Measurements from ENCODE around the gene VSTM2B.
"Not testable (repeated sequence)": the region's sequence is repeated elsewhere in the genome, so short reads cannot be mapped to it uniquely, and the experiment has no call there.

The VSTM2B gene

GRCh38 chr19:29545447-29545846 is 19.7 kb downstream of the VSTM2B start:
- not testable (repeated sequence) for H3K4me1 ChIP-seq (ENCODE audit: control insufficient read depth in 2 of 2, insufficient read depth in 2 of 2, low read length in 2 of 2); H3K36me3 ChIP-seq (ENCODE audit: control insufficient read depth in 2 of 2, insufficient read depth in 2 of 2, low read length in 2 of 2); H3K4me3 ChIP-seq (ENCODE audit: low read length in 2 of 2); H3K9me3 ChIP-seq (ENCODE audit: control insufficient read depth in 2 of 2, low read length in 2 of 2); H3K27me3 ChIP-seq (ENCODE audit: control insufficient read depth in 2 of 2, insufficient read depth in 2 of 2, low read length in 2 of 2); H3K9ac ChIP-seq (ENCODE audit: low read depth in 1 of 2, low read length in 2 of 2); H3K27ac ChIP-seq (ENCODE audit: low read depth in 2 of 2, low read length in 2 of 2)

GRCh38 chr19:29545866-29546582 is 20.2 kb downstream of the VSTM2B start:
- Histone ChIP-seq H3K9me3 (ENCODE audit: control insufficient read depth in 2 of 2, low read length in 2 of 2) (no peaks in the 10 kb centered on the region), H3K27me3 (ENCODE audit: control insufficient read depth in 2 of 2, insufficient read depth in 2 of 2, low read length in 2 of 2) (no peaks in the 10 kb centered on the region), H3K4me1 (ENCODE audit: control insufficient read depth in 2 of 2, insufficient read depth in 2 of 2, low read length in 2 of 2) (no peaks in the 10 kb centered on the region), H3K36me3 (ENCODE audit: control insufficient read depth in 2 of 2, insufficient read depth in 2 of 2, low read length in 2 of 2) (no peaks in the 10 kb centered on the region), H3K4me3 (ENCODE audit: low read length in 2 of 2) (no peak overlapping the region), H3K27ac (ENCODE audit: low read depth in 2 of 2, low read length in 2 of 2) (no peak overlapping the region), H3K9ac (ENCODE audit: low read depth in 1 of 2, low read length in 2 of 2) (no peak overlapping the region)

- Histone ChIP-seq H3K4me1 (ENCODE audit: control insufficient read depth in 2 of 2, insufficient read depth in 2 of 2, low read length in 2 of 2) (no peaks in the 10 kb centered on the region), H3K9me3 (ENCODE audit: control insufficient read depth in 2 of 2, low read length in 2 of 2) (no peaks in the 10 kb centered on the region), H3K27me3 (ENCODE audit: control insufficient read depth in 2 of 2, insufficient read depth in 2 of 2, low read length in 2 of 2) (no peaks in the 10 kb centered on the region), H3K36me3 (ENCODE audit: control insufficient read depth in 2 of 2, insufficient read depth in 2 of 2, low read length in 2 of 2) (no peaks in the 10 kb centered on the region), H3K9ac (ENCODE audit: low read depth in 1 of 2, low read length in 2 of 2) (no peak overlapping the region), H3K27ac (ENCODE audit: low read depth in 2 of 2, low read length in 2 of 2) (no peak overlapping the region), H3K4me3 (ENCODE audit: low read length in 2 of 2) (no peak overlapping the region)
Measured at GRCh38 chr19:29546583-29547190, 20.9 kb downstream of the VSTM2B start.

GRCh38 chr19:29547361-29547960 is 21.7 kb downstream of the VSTM2B start:
- H3K36me3 ChIP-seq (ENCODE audit: control insufficient read depth in 2 of 2, insufficient read depth in 2 of 2, low read length in 2 of 2) = no peaks in the 10 kb centered on the region
- no peak overlapping the region for H3K4me3 ChIP-seq (ENCODE audit: low read length in 2 of 2)
- H3K9me3 ChIP-seq (ENCODE audit: control insufficient read depth in 2 of 2, low read length in 2 of 2) = no peaks in the 10 kb centered on the region
- no peak overlapping the region for H3K9ac ChIP-seq (ENCODE audit: low read depth in 1 of 2, low read length in 2 of 2)
- no peaks in the 10 kb centered on the region for H3K27me3 ChIP-seq (ENCODE audit: control insufficient read depth in 2 of 2, insufficient read depth in 2 of 2, low read length in 2 of 2)
- H3K4me1 ChIP-seq (ENCODE audit: control insufficient read depth in 2 of 2, insufficient read depth in 2 of 2, low read length in 2 of 2) = no peaks in the 10 kb centered on the region
- H3K27ac ChIP-seq (ENCODE audit: low read depth in 2 of 2, low read length in 2 of 2) = no peak overlapping the region

- H3K36me3 ChIP-seq (ENCODE audit: control insufficient read depth in 2 of 2, insufficient read depth in 2 of 2, low read length in 2 of 2) = no peaks in the 10 kb centered on the region
- H3K27me3 ChIP-seq (ENCODE audit: control insufficient read depth in 2 of 2, insufficient read depth in 2 of 2, low read length in 2 of 2) = no peaks in the 10 kb centered on the region
- H3K9ac ChIP-seq (ENCODE audit: low read depth in 1 of 2, low read length in 2 of 2) = no peak overlapping the region
- H3K4me3 ChIP-seq (ENCODE audit: low read length in 2 of 2) = no peak overlapping the region
- H3K9me3 ChIP-seq (ENCODE audit: control insufficient read depth in 2 of 2, low read length in 2 of 2) = no peaks in the 10 kb centered on the region
- H3K4me1 ChIP-seq (ENCODE audit: control insufficient read depth in 2 of 2, insufficient read depth in 2 of 2, low read length in 2 of 2) = no peaks in the 10 kb centered on the region
- H3K27ac ChIP-seq (ENCODE audit: low read depth in 2 of 2, low read length in 2 of 2) = no peak overlapping the region
Measured at GRCh38 chr19:29547981-29548380, 22.2 kb downstream of the VSTM2B start.

GRCh38 chr19:29548483-29549085 is 22.8 kb downstream of the VSTM2B start:
- H3K9me3 ChIP-seq (ENCODE audit: control insufficient read depth in 2 of 2, low read length in 2 of 2) = no peaks in the 10 kb centered on the region
- no peaks in the 10 kb centered on the region for H3K27me3 ChIP-seq (ENCODE audit: control insufficient read depth in 2 of 2, insufficient read depth in 2 of 2, low read length in 2 of 2)
- no peaks in the 10 kb centered on the region for H3K4me1 ChIP-seq (ENCODE audit: control insufficient read depth in 2 of 2, insufficient read depth in 2 of 2, low read length in 2 of 2)
- H3K27ac ChIP-seq (ENCODE audit: low read depth in 2 of 2, low read length in 2 of 2) = no peak overlapping the region
- H3K9ac ChIP-seq (ENCODE audit: low read depth in 1 of 2, low read length in 2 of 2) = no peak overlapping the region
- no peaks in the 10 kb centered on the region for H3K36me3 ChIP-seq (ENCODE audit: control insufficient read depth in 2 of 2, insufficient read depth in 2 of 2, low read length in 2 of 2)
- H3K4me3 ChIP-seq (ENCODE audit: low read length in 2 of 2) = no peak overlapping the region

- H3K27me3 ChIP-seq (ENCODE audit: control insufficient read depth in 2 of 2, insufficient read depth in 2 of 2, low read length in 2 of 2) = no peaks in the 10 kb centered on the region
- H3K36me3 ChIP-seq (ENCODE audit: control insufficient read depth in 2 of 2, insufficient read depth in 2 of 2, low read length in 2 of 2) = no peaks in the 10 kb centered on the region
- no peak overlapping the region for H3K27ac ChIP-seq (ENCODE audit: low read depth in 2 of 2, low read length in 2 of 2)
- H3K9ac ChIP-seq (ENCODE audit: low read depth in 1 of 2, low read length in 2 of 2) = no peak overlapping the region
- no peaks in the 10 kb centered on the region for H3K4me1 ChIP-seq (ENCODE audit: control insufficient read depth in 2 of 2, insufficient read depth in 2 of 2, low read length in 2 of 2)
- H3K4me3 ChIP-seq (ENCODE audit: low read length in 2 of 2) = no peak overlapping the region
- H3K9me3 ChIP-seq (ENCODE audit: control insufficient read depth in 2 of 2, low read length in 2 of 2) = no peaks in the 10 kb centered on the region
Measured at GRCh38 chr19:29549105-29550070, 23.6 kb downstream of the VSTM2B start.

- Histone ChIP-seq H3K9ac (ENCODE audit: low read depth in 1 of 2, low read length in 2 of 2) (no peak overlapping the region), H3K27ac (ENCODE audit: low read depth in 2 of 2, low read length in 2 of 2) (no peak overlapping the region)
Measured at GRCh38 chr19:29550896-29551295, 25.1 kb downstream of the VSTM2B start.

GRCh38 chr19:29551774-29552173 is 26.0 kb downstream of the VSTM2B start:
- H3K36me3 ChIP-seq (ENCODE audit: control insufficient read depth in 2 of 2, insufficient read depth in 2 of 2, low read length in 2 of 2) = no peaks in the 10 kb centered on the region
- H3K27me3 ChIP-seq (ENCODE audit: control insufficient read depth in 2 of 2, insufficient read depth in 2 of 2, low read length in 2 of 2) = no peaks in the 10 kb centered on the region
- H3K9me3 ChIP-seq (ENCODE audit: control insufficient read depth in 2 of 2, low read length in 2 of 2) = no peaks in the 10 kb centered on the region
- no peak overlapping the region for H3K9ac ChIP-seq (ENCODE audit: low read depth in 1 of 2, low read length in 2 of 2)
- H3K27ac ChIP-seq (ENCODE audit: low read depth in 2 of 2, low read length in 2 of 2) = no peak overlapping the region
- no peaks in the 10 kb centered on the region for H3K4me1 ChIP-seq (ENCODE audit: control insufficient read depth in 2 of 2, insufficient read depth in 2 of 2, low read length in 2 of 2)
- no peak overlapping the region for H3K4me3 ChIP-seq (ENCODE audit: low read length in 2 of 2)

More at GRCh38 chr19:29550896-29551295, 25.1 kb downstream of the VSTM2B start:
- no peaks in the 10 kb centered on the region for H3K36me3 ChIP-seq (ENCODE audit: control insufficient read depth in 2 of 2, insufficient read depth in 2 of 2, low read length in 2 of 2)
- no peaks in the 10 kb centered on the region for H3K4me1 ChIP-seq (ENCODE audit: control insufficient read depth in 2 of 2, insufficient read depth in 2 of 2, low read length in 2 of 2)
- H3K9me3 ChIP-seq (ENCODE audit: control insufficient read depth in 2 of 2, low read length in 2 of 2) = no peaks in the 10 kb centered on the region
- no peaks in the 10 kb centered on the region for H3K27me3 ChIP-seq (ENCODE audit: control insufficient read depth in 2 of 2, insufficient read depth in 2 of 2, low read length in 2 of 2)
- H3K4me3 ChIP-seq (ENCODE audit: low read length in 2 of 2) = no peak overlapping the region

Measured in mucosa of rectum (tissue), 2 donors.